Measurements from ENCODE around the gene OR6S1.
A peak's percentile ranks its signal among the peaks of the same experiment; 100 is the strongest.

Gene OR6S1, protein sequence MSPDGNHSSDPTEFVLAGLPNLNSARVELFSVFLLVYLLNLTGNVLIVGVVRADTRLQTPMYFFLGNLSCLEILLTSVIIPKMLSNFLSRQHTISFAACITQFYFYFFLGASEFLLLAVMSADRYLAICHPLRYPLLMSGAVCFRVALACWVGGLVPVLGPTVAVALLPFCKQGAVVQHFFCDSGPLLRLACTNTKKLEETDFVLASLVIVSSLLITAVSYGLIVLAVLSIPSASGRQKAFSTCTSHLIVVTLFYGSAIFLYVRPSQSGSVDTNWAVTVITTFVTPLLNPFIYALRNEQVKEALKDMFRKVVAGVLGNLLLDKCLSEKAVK

DNA sequence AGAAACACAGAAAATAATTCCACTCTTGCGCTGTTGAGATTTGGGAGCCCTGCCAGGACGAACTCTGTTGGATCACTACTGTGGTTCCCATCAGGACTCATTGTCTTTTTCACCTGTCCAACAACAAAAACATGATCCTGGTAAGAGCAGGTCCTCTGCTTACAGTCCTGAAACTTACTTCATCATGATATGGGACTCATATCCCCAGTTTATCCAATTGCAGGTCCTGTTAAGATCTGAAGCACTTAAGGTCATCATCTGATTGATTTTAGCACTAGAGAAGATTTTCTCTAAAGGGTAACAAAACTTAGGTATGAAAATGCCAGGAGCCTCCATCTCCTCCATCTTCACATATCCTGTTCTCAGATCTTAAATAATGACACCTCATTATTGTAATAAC is at the start of gene OR6S1:
Gene OR6S1, minus strand, starts transcription at position 101 of the 400 bp plus-strand sequence. Its CDS starts 0 bp downstream, at position 101.
- H3K27me3 ChIP-seq (ENCODE audit: control insufficient read depth, low read length), result peaks cover 5% of the 10 kb centered on the region
- no peaks in the 10 kb centered on the region for H3K4me1 ChIP-seq (ENCODE audit: control insufficient read depth, low read length)
- H3K9me2 ChIP-seq (replicated peaks; ENCODE audit: control insufficient read depth, low read length), result no peaks in the 10 kb centered on the region
- no peak within 1 kb of the TSS for H3K4me2 ChIP-seq (ENCODE audit: low read length)
- H3K27ac ChIP-seq (ENCODE audit: low read depth, low read length), result no peak within 1 kb of the TSS
- no peaks in the 10 kb centered on the region for H3F3A ChIP-seq (ENCODE audit: control insufficient read depth, insufficient read depth)
- no peak within 1 kb of the TSS for H3K4me3 ChIP-seq (ENCODE audit: low read length)
- H4K20me1 ChIP-seq (ENCODE audit: control insufficient read depth, insufficient read depth, low read depth, low read length), result no peaks in the 10 kb centered on the region
- TF ChIP-seq, protein P1, sequence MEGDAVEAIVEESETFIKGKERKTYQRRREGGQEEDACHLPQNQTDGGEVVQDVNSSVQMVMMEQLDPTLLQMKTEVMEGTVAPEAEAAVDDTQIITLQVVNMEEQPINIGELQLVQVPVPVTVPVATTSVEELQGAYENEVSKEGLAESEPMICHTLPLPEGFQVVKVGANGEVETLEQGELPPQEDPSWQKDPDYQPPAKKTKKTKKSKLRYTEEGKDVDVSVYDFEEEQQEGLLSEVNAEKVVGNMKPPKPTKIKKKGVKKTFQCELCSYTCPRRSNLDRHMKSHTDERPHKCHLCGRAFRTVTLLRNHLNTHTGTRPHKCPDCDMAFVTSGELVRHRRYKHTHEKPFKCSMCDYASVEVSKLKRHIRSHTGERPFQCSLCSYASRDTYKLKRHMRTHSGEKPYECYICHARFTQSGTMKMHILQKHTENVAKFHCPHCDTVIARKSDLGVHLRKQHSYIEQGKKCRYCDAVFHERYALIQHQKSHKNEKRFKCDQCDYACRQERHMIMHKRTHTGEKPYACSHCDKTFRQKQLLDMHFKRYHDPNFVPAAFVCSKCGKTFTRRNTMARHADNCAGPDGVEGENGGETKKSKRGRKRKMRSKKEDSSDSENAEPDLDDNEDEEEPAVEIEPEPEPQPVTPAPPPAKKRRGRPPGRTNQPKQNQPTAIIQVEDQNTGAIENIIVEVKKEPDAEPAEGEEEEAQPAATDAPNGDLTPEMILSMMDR (IDR thresholded peaks at IDR 0.05; ENCODE audit: low read depth, low read length, poor library complexity, severe bottlenecking), result no peak
- no peak for TF ChIP-seq EZH2phosphoT487 (IDR thresholded peaks at IDR 0.05; ENCODE audit: borderline replicate concordance, low read length)
- H3K79me2 ChIP-seq (ENCODE audit: control insufficient read depth, low read length), result no peaks in the 10 kb centered on the region
- H3K9me3 ChIP-seq (ENCODE audit: control insufficient read depth, insufficient read depth, low read length), result no peaks in the 10 kb centered on the region
- H3K36me3 ChIP-seq (ENCODE audit: control insufficient read depth, low read length), result no peaks in the 10 kb centered on the region

DNA sequence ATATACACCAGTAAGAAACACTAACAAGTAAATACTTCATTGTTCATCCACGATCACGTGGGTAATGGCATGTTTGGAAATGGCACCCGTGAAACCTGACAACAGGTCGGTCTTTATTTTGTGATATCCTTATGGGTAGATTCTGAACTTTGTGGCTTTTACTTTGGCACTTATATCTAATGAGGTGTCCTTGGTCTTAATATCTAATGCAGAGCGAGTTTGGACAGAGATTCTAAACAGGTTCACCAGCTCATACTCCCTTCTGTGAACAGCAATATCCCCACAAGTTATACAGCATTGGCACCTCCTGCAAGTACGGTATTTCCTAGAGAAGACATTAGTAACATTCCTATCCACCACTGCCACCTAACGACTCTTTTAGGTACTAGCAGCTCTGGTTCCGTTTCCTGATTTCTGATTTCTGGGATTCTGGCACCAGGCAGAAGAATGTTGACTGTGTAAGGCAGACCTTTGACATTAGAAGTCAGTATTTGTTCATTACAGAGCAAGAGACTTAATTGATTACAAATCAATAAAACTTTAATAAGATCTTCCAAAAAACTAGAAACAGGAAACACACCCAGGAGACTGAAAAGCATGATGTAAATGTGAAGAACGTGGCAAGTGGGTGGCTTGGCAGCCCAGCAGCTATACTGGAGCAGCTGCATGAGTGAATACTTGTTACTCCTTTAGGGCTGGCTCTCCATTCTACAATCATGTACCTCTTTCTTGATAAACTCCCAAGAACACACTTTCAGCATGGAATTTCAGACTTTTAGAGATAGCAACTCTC is 49.6 kb upstream of the OR6S1 start:
- no peaks in the 10 kb centered on the region for H3K9me3 ChIP-seq (ENCODE audit: control insufficient read depth, insufficient read depth, low read length)
- TF ChIP-seq, protein P1 (IDR thresholded peaks at IDR 0.05; ENCODE audit: low read depth, low read length, poor library complexity, severe bottlenecking), result peak; percentile 88
- TF ChIP-seq EZH2phosphoT487 (IDR thresholded peaks at IDR 0.05; ENCODE audit: borderline replicate concordance, low read length), result no peak
- peaks cover 6% of the 10 kb centered on the region; the same call in 1 of the 2 replicates for H3K4me1 ChIP-seq (ENCODE audit: control insufficient read depth, low read length)
- peaks cover 4% of the 10 kb centered on the region; the same call in 1 of the 2 replicates for H3K27me3 ChIP-seq (ENCODE audit: control insufficient read depth, low read length)
- H3K27ac ChIP-seq (ENCODE audit: low read depth, low read length), result no peak overlapping the region
- H3K4me2 ChIP-seq (ENCODE audit: low read length), result peak overlapping the region; percentile 33; the same call in 1 of the 2 replicates
- no peak overlapping the region for H3K4me3 ChIP-seq (ENCODE audit: low read length)
- no peaks in the 10 kb centered on the region for H3K79me2 ChIP-seq (ENCODE audit: control insufficient read depth, low read length)
- no peaks in the 10 kb centered on the region for H3F3A ChIP-seq (ENCODE audit: control insufficient read depth, insufficient read depth)
- H4K20me1 ChIP-seq (ENCODE audit: control insufficient read depth, insufficient read depth, low read depth, low read length), result no peaks in the 10 kb centered on the region
- no peaks in the 10 kb centered on the region for H3K36me3 ChIP-seq (ENCODE audit: control insufficient read depth, low read length)
- no peaks in the 10 kb centered on the region for H3K9me2 ChIP-seq (replicated peaks; ENCODE audit: control insufficient read depth, low read length)

DNA sequence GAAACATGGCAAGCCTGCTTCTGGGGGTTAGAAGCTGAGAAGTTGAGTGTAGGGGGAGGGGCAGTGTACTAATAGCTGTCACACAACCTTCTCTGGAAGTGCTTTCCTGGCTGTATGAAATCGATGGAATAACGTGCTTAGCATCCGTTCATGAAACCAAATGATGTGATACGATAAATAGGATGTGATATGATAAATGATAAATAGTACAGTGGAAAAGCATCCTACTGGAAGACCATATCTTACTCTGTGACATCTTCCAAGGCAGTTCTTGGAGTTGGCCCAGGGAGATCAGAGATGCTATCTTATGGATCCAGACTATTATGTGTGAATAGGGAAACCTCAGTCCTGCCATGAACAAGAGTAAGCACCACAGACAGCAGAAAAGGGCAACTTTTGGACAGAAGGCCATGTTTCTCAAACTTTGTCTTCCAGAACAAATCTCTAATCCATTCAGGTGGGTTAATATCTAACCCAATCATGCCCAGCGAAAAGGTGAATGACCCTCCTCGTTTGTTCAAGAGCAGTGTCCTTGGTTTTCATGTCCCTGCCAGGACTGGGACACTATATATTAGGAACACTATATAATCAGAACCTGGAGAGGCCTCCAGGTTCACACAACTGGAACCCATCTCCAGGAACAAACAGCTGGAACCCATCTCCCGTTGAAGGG is 46.8 kb upstream of the OR6S1 start, which contains the start of gene ANG:
Gene ANG, plus strand, starts transcription at position 598 of the 673 bp plus-strand sequence. CDS start 4,801 bp downstream, outside the sequence.
- H3K27ac ChIP-seq (ENCODE audit: low read depth, low read length), result no peak within 1 kb of the TSS
- no peaks in the 10 kb centered on the region for H3K9me3 ChIP-seq (ENCODE audit: control insufficient read depth, insufficient read depth, low read length)
- no peaks in the 10 kb centered on the region for H3K79me2 ChIP-seq (ENCODE audit: control insufficient read depth, low read length)
- no peaks in the 10 kb centered on the region for H4K20me1 ChIP-seq (ENCODE audit: control insufficient read depth, insufficient read depth, low read depth, low read length)
- H3K4me2 ChIP-seq (ENCODE audit: low read length), result no peak within 1 kb of the TSS
- H3K9me2 ChIP-seq (replicated peaks; ENCODE audit: control insufficient read depth, low read length), result no peaks in the 10 kb centered on the region
- peaks cover 5% of the 10 kb centered on the region for H3F3A ChIP-seq (ENCODE audit: control insufficient read depth, insufficient read depth)
- no peak within 1 kb of the TSS for H3K4me3 ChIP-seq (ENCODE audit: low read length)
- no peaks in the 10 kb centered on the region for H3K36me3 ChIP-seq (ENCODE audit: control insufficient read depth, low read length)
- H3K27me3 ChIP-seq (ENCODE audit: control insufficient read depth, low read length), result peaks cover 4% of the 10 kb centered on the region; the same call in 1 of the 2 replicates
- peaks cover 19% of the 10 kb centered on the region for H3K4me1 ChIP-seq (ENCODE audit: control insufficient read depth, low read length)
- TF ChIP-seq, protein P1 (IDR thresholded peaks at IDR 0.05; ENCODE audit: low read depth, low read length, poor library complexity, severe bottlenecking), result no peak
- TF ChIP-seq EZH2phosphoT487 (IDR thresholded peaks at IDR 0.05; ENCODE audit: borderline replicate concordance, low read length), result no peak

All from DOHH2 (cell line).